COLO668 (cell line): ENCODE results near the gene ATF7IP2.
"Not testable (repeated sequence)": the region's sequence is repeated elsewhere in the genome, so short reads cannot be mapped to it uniquely, and the experiment has no call there.

Experiments
- DNase-seq: peaks from one replicate; lab custom pipeline; 2025; ENCODE audit not compliant: unreplicated experiment; lab: John Stamatoyannopoulos, UW

Gene ATF7IP2

DNA sequence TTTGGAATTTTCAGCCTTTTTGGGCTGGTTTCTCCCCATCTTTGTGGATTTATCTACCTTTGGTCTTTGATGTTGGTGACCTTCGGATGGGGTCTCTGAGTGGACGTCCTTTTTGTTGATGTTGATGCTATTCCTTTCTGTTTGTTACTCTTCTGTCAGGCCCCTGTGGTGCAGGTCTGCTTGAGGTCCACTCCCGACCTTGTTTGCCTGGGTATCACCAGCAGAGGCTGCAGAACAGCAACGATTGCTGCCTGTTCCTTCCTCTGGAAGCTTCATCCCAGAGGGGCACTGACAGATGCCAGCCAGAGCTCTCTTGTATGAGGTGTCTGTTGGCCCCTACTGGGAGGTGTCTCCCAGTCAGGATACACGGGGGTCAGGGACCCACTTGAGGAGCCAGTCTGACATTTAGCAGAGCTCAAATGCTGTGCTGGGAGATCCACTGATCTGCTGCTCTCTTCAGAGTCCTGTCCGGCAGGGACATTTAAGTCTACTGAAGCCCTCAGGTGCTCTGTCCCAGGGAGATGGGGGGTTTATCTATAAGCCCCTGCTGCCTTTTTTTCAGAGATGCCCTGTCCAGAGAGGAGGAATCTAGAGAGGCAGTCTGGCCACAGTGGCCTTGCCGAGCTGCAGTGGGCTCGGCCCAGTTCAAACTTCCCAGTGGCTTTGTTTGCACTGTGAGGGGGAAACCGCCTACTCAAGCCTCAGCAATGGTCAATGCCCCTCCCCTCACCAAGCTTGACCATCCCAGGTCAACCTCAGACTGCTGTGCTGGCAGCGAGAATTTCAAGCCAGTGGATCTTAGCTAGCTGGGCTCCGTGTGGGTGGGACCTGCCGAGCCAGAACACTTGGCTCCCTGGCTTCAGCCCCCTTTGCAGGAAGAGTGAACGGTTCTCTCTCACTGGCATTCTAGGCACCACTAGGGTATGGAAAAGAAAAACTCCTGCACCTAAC is 66.6 kb downstream of the ATF7IP2 start:
- DNase-seq: not testable (repeated sequence)

DNA sequence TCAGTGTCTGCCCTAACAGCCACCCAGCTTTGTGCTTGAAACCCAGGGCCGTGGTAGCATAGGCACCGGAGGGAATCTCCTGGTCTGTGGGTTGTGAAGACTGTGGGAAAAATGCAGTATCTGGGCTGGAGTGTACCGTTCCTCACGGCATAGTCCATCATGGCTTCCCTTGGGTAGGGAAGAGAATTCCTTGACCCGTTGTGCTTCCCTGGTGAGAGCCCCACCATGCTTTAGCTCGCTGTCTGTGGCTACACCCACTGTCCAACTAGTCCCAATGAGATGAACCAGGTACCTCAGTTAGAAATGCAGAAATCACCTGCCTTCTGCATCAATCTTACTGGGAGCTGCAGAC is 67.3 kb downstream of the ATF7IP2 start:
- DNase-seq: no peak

DNA sequence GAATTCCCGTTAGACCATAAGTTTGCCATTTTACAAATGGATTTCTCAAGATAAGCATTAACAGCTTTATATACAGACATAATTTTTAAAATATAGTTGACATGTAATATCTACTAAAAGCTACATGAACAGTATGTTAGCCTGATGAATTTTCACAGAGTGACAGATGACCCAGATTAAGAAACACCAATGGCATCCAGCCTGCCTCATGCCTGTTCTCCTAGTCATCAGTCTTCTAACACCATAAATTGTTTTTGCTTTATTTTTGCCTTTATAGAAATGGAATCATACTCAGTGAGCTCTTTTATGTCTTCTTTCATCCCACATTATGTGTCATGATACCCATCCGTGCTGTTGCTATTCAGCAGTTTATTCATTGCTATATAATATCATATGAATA is 80.0 kb downstream of the ATF7IP2 start:
- no peak for DNase-seq

DNA sequence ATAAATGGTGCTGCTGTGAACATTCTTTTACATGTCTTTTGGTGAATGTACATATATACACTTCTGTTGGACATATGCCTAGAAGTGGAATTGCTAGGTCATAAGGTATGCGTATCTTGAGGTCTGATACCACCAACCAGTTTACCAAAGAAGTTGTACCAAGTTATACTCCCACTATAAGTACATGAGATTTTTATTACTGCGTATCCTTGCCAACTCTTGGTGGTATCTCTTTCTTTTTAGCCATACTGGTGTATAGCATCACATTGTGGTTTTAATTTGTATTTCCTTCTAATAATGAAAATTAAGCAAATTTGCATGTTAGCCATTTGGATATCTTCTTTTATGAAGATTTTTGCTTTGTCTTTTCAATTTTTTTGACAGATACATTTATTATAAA is 80.5 kb downstream of the ATF7IP2 start:
- DNase-seq: no peak

DNA sequence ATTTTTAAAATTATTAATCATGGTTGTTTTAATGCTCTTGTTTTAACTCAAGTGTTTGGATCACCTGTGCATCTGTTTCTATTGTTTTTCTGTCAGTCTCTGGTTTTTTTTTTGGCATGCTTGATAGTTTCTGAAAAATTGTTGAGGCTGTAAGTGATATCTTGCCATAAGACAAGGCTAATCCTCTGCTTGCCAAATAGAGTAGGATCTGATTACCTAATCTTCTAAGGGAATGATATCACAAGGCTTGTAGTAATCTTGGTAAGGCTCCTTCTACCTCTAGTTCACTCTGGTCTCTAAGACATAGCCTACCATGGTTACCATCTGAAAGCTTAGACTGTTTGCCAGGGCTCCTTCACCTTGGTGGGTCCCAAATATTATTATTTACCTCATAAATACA is 81.0 kb downstream of the ATF7IP2 start:
- no peak for DNase-seq

DNA sequence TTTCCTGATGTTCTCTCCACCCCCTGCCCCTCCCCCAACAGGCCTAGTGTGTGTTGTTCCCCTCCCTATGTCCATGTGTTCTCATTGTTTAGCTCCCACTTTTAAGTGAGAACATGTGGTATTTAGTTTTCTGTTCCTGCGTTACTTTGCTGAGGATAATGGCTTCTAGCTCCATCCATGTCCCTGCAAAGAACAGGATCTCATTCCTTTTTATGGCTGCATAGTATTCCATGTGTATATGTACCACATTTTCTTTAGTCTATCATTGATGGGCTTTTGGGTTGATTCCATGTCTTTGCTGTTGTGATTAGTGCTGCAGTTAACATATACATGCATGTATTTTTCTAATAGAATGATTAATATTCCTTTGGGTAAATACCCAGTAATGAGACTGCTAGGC is 90.8 kb downstream of the ATF7IP2 start:
- DNase-seq: not testable (repeated sequence)

DNA sequence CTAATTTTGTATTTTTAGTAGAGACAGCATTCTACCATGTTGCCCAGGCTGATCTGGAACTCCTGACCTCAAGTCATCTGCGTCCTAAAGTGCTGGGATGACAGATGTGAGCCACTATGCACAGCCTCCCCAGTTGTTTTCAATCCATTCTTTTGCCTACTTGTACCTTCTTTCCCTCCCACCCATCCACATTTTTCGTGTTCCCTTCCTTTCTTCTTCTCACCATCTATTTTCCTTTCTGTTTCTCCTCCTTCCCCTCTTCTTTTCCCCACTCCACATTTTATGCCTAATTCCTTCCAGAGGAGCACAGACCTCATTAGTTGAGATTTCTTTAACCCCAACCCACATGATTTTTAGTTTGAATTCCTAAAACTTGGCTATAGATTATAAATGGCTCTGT is 94.3 kb downstream of the ATF7IP2 start:
- DNase-seq: no peak

DNA sequence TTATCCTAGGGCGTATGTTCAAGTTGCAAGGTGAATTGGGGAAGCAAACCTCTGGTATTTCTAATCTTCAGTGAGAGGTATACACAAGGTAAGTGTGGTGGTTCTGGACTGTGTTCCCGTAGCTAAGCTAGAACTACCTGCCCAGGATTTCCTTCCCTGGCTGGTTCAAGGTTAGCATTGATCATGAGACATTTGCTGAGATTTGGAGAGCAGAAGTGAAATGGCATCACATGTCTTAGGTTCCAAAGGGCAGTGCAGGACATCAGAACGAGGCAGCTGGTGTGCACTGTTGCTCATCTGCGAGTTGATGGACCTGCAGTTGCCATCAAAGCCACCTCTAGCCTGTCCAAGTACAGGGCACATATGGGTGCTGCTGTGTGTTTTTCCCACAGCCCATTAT is 99.3 kb downstream of the ATF7IP2 start:
- DNase-seq: no peak

DNA sequence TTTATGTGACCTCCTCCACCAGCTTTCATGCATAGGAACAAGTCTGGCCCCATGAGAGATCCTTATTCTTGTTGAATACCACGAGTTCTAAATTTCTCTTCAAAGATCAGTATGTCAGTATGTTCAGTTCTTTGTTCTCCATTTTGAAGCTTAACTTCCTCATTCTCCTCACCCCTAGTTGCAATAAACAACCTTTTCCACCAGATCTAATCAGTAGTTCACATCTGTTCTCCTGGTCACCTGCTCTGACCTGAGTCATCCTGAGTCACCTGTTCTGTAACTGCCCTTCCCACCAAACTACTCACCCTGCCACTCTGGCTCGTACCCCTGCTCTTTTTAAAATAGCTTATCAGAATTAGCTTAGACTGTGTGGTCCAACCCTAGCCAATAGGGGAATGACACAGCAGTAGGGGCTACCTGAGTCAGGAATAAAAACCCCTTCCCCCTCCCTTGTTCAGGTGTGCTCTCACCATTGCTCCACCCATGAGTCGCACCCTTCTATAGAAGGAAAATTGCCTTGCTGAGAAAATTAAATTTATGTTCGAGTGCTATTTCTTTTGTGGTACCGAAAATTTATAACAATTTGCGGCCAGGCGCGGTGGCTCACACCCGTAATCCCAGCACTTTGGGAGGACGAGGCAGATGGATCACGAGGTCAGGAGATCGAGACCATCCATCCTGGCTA is 100.0 kb downstream of the ATF7IP2 start:
- DNase-seq: no peak

DNA sequence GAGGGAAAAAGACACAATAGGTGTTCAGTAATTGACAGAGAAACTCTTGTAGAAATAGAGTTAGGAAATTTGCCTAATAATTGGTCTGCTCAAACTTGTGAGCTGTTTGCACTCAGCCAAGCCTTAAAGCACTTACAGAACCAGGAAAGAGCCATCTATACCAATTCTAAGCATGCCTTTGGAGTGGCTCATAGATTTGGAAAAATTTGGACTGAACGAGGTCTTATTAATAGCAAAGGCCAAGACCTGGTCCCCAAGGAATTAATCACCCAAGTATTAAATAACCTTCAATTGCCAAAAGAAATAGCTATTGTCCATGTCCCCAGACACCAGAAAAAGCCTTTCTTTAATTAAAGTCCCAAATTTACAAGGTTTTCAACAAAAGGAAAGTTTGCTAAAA is 104.3 kb downstream of the ATF7IP2 start:
- DNase-seq: no peak

DNA sequence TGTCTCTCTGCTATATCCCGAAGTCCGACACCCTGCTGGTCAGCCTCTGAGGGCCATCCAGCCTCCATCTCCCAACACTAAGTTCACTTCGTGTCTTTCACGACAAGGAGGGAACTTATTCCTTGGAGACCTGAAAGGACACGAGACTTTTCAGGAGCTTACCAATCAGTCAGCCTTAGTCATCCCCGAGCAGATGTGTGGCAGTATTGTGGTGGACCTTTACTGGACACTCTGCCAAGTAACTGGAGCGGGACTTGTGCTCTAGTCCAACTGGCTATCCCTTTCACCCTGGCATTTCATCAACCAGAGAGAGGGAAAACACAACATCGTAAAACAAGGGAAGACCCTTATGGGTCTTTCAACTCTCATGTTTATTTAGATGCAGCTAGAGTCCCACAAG is 107.4 kb downstream of the ATF7IP2 start:
- DNase-seq: no peak

DNA sequence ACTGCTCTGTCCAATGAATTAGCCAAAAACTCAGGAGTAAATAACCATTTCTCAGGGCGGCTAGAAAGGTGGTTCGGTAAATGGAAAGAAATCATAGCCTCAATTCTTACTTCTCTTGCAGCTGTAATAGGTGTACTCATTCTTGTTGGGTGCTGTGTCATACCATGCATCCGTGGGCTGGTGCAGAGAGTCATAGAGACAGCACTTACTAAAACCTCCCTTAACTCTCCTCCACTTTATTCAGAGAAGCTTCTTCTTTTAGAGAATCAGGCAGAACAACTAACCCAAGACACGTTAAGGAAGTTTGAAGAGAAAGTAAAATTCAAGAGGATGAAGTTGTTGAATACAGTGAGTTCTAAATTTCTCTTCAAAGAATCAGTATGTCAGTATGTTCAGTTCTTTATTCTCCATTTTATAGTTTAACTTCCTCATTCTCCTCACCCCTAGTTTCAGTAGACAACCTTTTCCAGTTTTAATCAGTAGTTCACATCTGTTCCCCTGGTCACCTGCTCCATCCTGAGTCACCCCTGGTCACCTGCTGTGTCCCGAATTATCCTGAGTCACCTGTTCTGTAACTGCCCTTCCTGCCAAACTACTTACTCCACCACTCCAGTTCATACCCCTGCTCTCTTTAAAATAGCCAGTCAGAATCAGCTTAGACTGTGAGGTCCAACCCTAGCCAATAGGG is 108.6 kb downstream of the ATF7IP2 start:
- no peak for DNase-seq

DNA sequence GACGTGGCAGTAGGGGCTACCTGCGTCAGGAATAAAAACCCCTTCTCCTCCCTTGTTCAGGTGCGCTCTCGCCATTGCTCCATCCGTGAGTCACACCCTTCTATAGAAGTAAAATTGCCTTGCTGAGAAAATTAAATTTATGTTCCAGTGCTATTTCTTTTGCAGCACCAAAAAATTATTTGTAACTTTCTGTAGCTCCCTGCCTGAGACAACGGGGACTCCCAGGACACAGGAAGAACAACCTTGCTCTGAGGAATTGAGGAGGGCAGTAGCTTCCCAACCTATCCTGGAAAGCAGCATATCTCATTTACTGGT is 109.1 kb downstream of the ATF7IP2 start:
- DNase-seq: no peak

DNA sequence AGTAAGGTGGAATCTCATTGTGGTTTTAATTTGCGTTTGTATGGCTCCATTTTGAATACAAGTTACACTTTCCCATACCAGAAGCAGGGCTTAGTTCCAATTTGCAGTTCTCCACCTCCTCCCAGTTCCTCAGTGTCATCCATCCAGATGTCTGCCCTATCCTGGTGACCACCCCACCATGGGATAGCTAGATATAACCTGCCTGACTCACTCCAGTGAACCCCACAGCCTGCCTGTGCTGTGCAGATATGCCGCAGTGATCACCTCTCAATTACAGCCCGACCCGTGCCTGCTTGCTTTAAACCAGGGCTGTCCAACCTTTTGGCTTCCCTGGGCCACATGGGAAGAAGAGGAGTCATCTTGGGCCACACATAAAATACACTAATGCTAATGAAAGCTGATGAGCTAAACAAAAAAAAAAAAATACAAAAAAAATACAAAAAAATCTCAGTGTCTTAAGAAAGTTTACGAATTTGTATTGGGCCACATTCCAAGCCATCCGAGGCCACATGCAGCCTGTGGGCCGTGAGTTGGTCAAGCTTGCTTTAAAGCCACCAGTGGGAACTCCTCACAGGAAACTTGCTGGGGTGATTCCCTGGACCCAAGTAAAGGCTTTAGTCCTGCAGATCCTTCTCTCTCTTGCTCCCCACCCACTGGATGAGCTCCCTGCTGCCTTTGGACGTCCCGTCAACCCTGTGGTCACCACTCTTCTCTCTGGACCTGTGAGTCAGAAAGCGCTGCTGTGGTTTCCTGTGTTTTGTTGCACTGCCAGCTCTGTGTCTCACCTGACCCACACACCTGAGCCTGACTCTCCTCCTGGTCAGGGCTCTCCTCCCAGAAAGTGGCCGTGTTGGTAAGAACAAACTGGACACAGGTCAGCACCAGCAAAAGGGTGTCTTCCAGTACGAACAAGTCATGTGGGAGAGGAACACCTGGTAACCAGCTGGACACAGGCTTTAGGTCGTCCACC is 111.6 kb downstream of the ATF7IP2 start:
- no peak for DNase-seq

DNA sequence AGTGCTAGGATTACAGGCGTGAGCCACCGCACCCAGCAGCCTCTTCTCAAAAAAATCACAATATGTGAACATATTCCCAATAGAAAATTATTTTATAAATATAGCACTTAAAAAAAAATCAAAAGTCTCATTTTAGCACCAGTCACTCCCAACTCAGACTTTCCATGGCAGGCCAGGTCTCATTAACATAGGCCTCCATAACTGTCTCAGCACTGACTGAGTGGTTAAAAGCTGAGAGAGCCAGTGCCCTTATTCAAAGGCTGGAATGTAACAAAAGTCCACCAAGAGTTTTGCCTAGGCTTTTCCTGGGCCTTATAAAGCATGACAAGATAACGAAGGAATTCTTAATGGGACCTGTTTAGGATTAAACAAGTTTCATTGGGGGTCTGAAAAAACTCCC is 114.7 kb downstream of the ATF7IP2 start:
- no peak for DNase-seq

DNA sequence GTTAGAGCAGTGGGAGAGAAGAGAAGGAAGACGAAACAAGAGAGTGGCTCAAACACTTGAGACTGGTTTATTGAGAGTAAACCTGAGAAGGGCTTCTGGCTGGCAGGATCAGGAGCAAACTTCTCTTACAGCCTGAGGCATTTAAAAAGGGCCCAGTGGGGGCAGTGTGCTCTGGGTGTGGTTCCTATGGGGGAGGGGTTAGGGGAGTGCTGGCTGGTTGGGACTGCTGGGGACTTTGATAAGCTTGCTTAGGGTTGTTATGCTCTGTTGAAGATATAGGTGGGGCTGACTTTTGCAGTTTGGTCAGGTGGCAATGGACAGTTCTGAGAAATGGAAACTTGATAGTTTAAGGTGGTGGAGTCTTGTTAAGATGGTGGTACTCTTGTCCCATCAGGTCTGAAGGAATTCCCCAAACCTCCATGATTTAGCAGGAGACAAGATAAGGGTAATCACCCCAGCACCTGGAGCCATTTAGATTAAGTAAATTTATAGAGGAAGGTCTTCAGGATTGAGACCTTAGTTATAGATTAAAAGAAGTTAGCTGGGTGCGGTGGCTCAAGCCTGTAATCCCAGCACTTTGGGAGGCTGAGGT is 115.3 kb downstream of the ATF7IP2 start:
- peak; percentile 2 for DNase-seq

DNA sequence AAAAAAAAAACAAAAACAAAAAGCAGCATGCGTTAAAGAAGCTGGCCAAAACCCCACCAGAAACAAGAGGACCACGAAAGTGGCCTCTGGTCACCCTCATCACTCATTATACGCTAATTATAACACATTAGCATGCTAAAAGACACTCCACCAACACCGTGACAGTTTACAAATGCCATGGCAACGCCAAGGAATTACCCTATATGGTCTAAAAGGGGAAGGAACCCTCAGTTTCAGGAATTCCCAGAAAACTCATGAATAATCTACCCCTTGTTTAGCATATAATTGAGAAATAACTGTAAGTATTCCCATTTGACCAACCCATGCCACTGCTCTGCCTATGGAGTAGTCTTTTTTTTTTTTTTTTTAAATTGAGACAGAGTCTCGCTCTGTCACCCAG is 116.9 kb downstream of the ATF7IP2 start:
- no peak for DNase-seq

DNA sequence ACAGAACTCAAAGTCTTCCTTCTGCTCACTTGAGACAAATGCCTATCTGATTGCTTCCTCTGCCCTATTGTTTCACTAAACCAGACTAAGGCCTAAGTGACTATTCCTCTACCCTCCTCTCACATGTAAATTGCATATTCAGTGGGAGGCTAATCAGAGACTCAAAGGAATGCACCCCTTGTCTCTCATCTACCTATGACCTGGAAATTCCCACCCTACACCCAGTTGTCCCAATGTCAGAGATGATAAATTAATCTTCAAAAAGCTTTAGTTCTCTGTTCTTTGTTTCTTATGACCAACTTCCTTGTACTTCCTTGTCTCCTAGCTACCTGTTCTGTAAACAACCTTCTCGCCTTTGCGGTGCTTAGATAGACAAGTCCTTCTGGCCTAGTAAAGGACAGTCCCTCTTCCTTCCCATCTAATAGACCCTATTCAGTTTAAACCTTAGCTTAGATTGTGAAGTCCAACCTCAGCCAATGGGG is 118.6 kb downstream of the ATF7IP2 start:
- no peak for DNase-seq

DNA sequence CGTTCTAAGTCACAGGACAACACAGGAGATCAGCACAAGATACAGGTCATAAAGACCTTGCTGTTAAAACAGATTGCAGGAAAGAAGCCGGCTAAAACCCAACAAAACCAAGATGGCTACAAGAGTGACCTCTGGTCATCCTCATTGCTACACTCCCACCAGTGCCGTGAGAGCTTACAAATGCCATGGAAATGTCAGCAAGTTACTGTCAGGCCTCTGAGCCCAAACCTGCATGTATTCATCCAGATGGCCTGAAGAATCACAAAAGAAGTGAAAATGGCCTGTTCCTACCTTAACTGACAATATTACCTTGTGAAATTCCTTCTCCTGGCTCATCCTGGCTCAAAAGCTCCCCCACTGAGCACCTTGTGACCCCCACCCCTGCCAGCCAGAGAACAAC is 119.4 kb downstream of the ATF7IP2 start:
- DNase-seq: not testable (repeated sequence)

DNA sequence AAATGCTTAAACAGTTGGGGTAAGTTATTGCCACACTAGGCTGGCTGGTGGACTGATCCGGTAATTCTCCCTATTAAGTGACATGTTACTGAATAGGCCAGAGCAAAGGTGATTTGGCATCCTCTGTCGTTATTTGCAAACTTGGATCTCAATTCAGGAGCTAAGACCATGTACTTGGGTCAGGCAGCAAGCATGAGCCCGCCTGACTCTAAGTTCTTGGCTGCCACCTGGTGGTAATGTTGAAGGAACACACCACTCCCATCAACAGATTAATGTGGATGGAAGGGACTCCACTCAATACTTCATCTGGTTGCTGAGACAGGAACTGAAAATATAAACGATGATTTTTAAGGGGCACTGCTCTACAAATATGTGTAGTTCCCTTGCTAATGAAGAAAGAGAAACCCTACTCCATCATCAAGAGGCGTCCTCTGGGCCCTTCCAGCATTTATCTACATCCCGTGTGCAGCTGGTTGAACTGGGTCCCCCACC is 123.7 kb downstream of the ATF7IP2 start:
- DNase-seq: peak; percentile 34
